ENCODE measurements around the gene SCAF11.

Gene SCAF11

DNA sequence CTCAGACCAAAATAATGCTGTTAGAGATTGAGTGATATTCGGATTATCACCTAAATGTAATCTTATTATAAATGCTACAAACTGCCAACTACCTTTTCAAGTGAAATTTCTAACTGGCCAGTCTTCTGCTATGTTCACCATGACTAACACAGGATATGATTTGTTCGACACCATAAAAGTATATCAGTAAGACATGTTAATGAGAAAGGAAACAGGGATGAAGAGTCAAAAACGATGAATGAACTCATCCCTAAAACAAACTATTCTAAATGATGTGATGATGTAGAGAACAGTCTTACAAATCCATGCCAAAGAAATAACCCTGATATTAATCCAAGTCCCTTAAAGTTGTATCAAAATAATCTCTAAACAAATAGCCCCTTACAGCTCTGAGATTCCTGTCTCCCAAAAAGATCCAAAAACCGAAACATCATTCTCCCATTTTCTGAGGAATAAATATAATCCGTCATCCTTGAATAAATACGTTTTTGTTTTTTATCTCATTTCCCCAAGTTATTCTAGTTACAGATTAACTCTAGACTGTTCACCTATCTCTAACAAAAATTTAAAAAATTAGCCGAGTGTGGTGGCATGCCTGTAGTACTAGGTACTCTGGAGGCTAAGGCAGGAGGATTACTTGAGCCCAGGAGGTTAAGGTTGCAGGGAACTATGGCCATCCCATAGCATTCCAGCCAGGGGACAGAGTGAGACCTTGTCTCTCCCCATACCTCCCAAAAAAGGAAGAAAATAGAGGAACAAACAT lies 9.1 kb downstream of the SCAF11 start:
- no peak for DNase-seq (ENCODE audit: low spot score)

DNA sequence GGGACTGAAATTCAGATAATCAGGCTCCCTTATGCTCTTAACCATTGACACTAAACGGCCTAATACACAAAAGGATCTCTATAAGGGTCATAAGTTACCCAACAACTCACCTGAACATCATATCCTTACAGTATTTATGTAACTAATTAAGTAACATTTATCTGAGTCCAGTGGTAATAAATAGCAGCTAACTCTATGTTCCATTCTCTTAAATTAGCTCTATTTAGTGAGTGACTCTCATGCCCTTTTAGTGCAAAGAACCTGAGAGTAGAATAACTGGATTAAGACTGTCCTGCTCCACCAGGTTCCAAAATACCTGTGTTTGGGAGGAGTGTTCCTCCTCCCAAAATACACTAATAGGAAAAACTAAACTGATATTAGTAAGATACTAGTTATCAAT lies 9.8 kb downstream of the SCAF11 start:
- DNase-seq (ENCODE audit: low spot score): no peak

DNA sequence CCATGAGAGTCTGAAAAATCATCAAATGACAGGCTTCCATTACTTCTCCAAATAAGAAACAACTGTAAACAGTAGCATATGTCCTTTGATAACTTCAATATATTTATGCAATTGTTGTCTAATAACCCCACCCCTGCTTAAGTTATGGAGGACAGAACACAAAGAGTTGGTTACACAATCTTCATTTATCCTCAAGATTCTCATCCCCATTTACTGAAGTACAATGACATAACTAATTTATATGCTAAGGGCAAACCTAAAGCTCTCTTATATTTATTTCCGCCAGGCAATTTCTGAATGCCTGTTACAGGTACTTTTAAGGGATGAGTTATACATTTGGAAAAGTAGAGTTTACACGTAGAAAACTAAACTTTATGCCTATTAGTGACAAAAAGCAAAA lies 12.3 kb downstream of the SCAF11 start:
- DNase-seq (ENCODE audit: low spot score): no peak

DNA sequence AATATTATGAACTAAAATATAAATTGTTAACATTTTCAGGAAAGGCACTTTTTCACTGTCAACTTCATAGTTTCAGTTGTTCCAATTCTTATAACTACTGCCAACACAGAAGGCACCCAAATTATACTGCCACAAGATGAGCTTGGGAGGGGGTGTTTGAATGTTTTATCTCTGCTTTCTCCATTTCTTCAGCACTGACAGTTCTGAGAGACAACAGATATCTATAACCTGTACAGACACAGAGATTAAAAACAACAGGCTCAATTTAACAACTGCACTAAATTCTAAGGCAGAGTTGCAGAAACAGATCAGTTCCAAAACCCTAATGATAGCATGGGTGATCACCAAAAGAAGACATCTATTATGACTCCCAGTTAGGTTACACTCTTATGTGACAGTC lies 12.8 kb downstream of the SCAF11 start:
- DNase-seq (ENCODE audit: low spot score): no peak

DNA sequence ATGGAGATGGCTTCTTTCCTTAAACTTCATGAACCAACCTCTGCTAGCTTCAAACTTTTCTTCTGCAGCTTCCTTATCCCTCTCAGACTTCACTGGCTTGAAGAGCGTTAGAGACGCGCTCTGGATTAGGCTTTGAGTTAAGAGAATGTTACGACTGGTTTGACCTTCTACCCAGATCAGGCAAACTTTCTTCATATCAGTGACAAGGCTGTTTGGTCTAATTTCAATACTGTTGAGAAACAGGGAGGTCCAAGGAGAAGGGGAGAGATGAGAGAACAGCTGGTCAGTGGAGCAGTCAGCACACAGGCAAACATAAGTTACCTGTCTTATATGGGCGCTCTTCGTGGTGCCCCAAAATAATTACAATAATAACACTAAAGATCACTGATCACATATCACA lies 14.9 kb downstream of the SCAF11 start:
- no peak for DNase-seq (ENCODE audit: low spot score)

DNA sequence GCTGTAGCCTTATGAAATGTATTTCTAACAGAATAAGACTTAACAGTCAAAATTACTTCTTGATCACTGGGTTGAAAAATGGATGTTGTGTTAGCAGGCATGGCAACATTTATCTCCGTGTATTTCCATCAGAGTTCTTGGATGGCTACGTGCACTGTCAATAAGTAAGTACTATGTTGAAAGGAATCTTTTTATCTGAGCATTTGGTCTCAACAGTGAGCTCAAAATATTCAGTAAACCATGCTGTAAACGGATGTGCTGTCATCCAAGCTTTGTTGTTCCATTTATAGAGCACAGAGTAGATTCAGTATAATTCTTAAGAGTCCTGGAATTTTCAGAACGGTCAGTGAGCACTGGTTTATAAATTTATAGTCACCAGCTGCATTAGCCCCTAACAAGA lies 15.5 kb downstream of the SCAF11 start:
- DNase-seq (ENCODE audit: low spot score): no peak

DNA sequence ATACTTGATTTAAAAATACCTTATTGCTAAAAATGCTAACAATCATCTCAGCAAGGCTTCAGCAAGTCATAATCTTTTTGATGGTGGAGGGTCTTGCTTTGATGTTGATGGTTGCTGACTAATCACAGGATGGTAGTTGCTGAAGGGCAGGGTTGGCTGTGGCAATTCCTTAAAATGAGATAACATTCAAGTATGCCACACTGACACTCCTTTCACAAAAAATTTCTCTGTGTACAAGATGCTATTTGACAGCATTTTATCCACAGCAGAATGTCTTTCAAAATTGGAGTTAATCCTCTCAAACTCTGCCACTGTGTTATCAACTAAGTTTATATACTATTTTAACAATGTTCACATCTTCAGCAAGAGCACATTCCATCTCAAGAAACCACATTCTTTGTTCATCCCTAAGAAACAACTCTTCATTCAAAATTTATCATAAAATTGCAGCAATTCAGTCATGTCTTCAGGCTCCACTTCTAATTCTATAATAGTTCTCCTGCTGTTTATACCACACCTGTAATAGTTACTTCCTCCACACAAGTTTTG lies 16.1 kb downstream of the SCAF11 start:
- DNase-seq (ENCODE audit: low spot score): no peak

DNA sequence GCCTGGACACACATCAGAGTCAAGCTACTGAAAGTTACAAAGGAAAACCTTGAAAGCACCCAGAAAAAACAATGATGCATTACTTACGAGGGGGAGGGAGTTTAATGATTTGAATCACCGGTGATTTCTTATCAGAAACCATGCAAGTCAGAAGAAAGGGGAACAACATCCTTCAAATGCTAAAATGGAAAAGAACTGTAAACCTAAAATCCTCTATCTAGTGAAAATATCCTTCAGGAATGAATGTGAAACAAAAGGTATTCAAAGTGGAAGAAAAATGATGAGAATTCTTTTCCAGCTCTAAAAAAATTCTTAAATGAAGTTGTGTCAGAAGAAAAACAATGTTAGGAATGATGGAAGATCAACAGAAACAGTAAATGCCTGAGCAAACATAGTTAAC lies 16.8 kb downstream of the SCAF11 start:
- DNase-seq (ENCODE audit: low spot score): no peak

DNA sequence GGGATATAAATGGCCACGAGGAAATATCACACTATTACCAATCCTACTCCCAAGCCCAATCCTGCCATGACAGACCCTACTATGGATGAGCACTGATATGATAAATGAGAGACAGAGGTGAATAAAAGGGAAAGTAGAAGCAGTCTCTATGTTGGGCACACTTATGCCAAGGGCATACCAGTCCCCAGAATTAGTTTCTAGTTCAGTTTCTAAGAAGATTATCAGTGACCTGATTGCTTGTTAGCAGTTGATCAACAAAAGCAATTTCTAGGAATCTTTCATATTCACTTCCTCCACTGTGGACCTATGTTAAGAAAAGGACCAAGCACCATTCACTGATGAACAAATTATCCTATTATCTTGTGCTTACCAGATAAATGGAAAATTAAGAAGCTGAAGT lies 20.0 kb downstream of the SCAF11 start:
- DNase-seq (ENCODE audit: low spot score): no peak

DNA sequence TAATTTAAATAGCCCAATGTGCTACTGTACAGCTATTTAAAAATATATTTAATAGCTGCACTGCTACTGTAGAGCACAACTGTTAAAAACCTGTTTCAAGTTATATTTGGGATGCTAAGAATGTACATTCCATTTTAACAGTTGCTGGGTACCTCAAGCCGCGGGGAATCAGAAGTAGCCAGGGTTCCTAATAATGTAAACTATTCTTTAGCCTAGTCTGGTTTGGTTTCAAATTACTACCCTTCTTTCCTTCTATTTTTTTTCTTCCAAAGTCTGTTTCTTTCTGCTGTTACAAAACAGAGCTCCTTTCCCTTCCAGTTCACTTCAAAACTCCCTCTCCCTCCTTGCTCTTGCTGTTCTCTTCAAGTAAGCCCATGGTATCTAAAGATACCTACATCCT lies 21.3 kb downstream of the SCAF11 start:
- DNase-seq (ENCODE audit: low spot score): no peak

DNA sequence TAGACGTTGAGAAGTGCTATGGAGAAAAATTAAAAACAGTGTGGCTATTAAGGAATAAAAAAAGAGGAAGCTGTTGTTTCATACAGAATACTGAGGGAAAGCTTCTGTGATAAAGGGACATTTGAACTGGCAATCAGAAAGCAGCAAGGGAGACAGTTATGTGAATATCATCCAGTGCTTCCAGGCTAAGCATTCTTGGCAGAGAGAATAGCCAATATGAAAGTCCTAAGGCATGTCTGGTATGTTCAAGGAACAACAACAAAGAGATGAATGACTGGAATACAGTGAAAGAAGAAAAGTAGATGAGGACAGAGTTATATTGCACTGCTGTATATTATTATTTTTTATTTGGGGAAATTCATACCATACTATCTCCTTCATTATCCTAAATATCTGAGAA lies 23.9 kb downstream of the SCAF11 start:
- no peak for DNase-seq (ENCODE audit: low spot score)

DNA sequence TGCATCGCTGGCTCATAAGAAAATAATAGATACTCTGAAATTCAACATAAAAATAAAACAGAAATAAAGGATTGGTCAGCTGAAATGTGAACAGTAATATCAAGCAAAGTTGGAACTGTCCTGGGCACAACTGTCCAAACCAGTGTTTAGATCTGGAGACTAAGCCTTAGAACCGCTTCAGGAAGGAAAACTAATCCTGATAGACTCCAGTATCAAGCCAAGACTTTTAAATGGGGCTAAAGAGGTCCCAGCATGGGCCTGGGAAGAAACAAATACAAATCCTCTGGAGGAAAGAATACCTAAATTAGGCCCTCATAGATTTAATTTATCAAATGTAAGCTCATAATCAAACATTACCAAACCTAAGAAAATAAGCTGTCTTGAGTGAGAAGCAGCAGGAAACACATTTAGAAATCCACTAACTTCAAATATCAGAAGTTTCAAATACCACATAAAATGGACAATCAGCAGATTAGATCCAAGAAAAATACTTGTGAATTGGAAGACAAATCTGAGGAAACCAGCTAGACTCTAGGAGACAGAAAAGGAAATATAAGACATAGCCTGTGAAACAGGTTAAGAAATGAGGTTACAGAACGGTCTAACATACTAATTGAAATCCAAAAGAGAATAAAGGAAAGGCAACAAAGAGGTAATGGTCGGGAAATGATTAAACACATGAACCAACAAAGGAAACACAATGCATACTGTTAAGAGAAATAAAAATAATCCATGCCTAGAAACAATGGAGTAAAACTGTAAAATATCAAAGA lies 27.6 kb downstream of the SCAF11 start:
- DNase-seq (ENCODE audit: low spot score): no peak

DNA sequence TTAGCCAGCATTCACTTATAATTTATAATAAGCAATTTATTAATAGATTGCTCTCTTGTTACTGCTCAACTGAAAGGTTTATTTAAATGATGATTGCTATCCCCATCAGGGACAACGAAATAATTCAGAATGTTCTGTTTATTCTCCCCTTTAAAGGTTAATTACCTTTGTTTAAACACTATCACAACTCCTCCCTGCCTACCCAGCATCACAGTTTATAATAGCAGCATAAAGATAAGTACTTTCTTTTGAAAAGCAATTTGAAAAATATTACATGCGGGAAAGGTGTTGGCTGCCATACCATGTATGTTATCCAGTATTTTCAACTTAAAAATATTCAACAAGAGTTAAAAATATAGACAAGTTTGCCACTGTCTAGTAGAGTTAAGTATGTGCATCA lies 30.6 kb downstream of the SCAF11 start:
- no peak for DNase-seq (ENCODE audit: low spot score)

DNA sequence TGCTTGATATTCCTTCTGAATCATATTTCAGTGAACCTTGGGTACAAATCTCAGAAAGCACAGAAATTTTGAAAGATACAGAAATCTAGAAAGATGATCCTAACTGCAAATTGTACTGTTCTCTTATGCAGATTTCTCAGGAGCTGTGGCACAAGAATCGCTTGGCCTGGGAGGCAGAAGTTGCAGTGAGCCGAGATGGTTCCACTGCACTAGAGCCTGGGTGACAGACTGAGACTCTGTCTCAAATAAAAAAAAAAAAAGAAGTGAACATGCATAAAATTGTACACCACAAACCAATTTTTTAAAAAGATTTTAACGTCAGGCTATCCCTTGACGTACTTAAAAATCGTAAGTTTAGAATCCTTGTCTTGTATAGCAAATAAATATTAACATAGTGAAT lies 31.3 kb downstream of the SCAF11 start:
- no peak for DNase-seq (ENCODE audit: low spot score)

DNA sequence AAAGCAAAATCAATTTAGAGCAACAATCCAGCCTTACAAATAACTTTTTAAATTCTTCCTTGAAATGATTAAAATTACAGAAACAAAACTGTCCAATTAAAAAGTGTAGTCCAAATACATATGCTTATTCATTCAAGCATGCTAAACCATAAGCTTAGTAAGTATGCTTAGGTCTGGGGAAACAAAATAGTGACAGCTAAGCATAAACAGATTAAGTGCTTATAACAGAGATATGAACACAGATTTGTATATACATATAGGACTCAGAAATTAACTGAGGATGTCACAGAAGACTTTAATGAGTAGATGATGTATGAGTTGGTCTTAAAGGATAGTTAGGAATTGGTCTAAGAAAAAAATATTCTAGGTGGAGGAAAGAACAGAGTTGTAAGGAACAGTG lies 41.8 kb downstream of the SCAF11 start:
- no peak for DNase-seq (ENCODE audit: low spot score)

DNA sequence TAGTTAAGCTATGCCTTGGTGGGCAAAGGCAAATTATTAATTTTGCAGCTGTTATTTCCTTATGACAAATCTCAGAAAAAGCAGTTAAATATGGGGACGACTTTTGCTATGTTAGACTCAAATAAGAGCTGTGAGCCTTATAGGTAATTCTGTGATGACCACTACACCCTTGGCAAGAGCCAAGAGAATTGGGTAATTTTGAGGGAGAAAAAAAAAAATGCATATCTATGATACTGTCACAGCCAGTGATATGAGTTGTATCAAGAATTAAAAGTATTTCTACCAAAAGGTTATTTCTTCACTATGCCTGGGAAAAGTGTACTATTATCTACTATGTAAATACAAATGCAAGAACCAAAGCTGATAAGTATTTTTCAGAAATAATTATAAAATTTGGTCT lies 43.9 kb downstream of the SCAF11 start:
- no peak for DNase-seq (ENCODE audit: low spot score)

DNA sequence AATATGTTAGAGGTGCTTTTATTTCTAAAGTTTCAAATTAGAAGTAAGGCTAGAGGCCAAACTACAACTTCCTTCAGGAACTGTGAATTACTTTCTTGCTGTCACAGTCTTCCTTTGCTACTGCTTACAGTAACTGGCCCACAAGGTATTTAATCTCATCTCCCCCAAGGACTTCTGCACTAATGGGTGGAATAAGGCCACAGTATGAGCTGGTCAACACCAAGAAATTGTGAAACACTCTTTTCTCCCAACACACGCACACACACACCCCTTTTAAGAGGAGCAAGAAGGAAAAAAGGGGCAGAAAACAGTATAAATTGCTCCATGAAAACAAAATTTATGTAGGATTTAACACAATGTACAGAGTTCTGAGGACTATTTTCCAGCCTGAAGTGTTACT lies 45.6 kb downstream of the SCAF11 start:
- no peak for DNase-seq (ENCODE audit: low spot score)

DNA sequence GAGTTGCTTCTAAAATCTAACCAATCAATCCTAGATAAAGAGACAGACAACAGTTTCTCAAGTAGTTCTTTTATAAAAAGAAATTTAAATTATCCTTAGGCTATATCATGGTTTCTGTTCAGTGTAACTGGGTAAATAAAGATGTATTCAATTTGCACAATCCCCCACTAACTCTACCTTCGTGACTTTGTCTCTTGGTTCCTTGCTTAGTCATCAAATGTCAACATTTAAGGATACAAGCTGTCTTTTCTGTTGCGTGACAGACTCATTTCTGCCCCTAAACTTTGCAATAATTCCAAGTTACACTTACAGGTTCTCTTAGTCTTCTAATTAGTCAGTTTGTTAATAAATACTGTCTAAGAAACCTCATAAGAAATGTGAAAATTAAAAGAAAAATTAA lies 50.6 kb downstream of the SCAF11 start:
- no peak for DNase-seq (ENCODE audit: low spot score)

DNA sequence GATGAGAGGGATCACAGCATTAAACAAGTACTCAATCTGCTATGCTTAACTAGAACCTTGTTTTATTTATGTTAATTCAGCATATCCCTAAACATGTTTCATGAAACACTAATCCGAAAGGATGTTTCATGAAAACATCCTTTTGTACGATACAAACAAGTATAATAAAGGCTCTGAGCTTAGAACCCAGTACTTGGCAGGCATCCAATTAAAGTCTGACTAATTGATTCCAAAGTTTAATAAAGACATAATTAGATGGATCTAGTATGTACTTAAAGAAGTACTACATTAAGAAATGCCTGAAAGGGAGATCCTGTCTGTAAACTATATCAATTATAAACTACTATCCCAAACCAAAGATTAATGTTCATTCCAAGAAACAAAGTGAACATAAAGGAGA lies 51.8 kb downstream of the SCAF11 start:
- DNase-seq (ENCODE audit: low spot score): no peak

DNA sequence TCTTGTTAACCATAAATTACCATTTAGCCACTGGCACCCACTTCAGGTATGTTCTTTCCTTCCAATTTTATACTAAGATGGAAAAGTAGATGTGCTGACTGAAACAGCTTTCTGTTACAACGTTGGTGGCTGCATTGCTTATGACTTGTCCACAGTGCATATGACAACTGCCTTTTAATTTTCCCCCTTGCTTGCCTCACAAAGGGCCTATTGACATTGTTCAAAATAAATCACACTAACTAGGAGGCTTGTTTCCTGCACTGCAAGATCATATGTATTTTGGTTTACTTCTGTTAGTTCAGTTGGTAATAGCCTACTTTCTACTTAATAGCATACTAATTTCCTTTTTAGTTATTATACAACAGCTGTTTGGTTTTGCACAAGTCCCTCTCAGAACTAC lies 55.4 kb downstream of the SCAF11 start:
- no peak for DNase-seq (ENCODE audit: low spot score)

DNA sequence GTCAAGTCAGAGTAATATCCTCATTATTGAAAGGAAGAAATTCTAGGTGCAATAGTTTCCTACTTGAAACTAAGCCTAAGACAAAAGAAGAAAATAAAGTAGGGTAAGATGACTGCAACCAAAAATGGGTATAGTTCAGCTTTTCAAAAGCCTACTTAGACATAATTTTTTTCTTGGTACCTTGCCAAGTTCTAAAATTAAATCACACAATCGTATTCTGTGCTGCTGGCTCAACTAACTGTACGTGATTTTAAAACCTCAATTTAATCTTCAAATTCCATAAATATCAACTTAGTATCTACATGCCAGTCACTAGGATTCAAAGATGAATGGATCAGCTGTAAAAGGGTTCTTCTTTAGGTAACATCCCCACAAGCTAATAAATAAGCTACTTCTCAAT lies 56.9 kb downstream of the SCAF11 start:
- no peak for DNase-seq (ENCODE audit: low spot score)

DNA sequence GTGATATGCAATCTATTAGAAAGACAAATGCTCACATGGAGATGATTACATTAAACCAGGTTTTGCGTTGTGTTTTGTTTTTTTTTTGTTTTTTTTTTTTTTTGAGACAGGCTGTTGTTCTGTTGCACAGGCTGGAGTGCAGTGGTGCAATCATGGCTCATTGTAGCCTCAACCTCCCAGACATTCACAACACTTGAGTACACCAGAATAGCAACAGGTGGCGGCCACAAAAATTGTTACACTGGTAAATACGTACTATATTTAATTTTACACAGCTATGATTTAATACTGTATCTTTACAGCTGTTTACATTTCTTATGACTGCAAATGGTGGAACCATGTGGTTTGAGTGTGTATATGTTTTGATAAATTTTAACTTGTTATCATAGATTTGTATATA lies 60.0 kb downstream of the SCAF11 start:
- DNase-seq (ENCODE audit: low spot score): no peak

DNA sequence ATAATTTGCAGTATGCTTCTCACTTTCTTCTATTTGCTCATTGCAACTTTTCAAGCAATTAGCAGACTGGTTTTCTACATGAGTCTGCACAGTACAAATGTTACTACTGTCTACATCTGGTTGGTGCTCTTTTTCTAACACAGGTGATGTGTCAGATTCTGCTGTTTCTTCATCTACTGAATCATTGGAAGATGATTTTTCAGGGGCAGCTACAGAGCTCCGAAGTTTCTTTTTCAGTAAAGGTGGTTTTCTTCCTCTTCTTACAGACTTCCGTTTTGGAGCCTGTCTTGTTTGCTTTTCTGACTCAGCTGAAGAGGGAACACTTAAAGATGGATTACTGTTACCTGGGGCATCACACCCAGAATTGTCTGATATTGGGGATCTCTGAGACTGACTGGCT lies 62.1 kb downstream of the SCAF11 start:
- DNase-seq (ENCODE audit: low spot score): no peak

DNA sequence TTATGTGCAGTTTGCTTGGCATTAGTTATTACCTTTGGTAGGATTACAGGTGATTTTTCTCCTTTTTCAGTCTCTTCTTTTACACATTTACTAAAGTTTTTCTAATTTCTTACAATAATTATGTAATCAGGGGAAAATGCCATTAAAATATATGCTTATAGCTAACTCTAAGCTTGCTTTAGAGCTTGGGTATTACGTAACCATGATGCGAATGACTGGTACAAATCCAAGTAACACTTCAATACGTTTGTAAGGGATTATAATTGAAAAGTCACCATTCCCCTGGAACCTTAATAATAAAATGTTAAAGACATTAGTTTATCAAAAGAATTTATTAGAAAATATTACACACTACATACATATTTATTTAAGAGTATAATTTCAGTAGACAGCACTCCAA lies 71.6 kb downstream of the SCAF11 start:
- no peak for DNase-seq (ENCODE audit: low spot score)
